Retinal pigment epithelial cell (primary cell): ENCODE measurements around the gene KCNJ10.
"Not testable (repeated sequence)": the region's sequence is repeated elsewhere in the genome, so short reads cannot be mapped to it uniquely, and the experiment has no call there.

ENCODE experiments used
- DNase-seq: peaks from one replicate; pipeline ENCODE4 v3.0.0-alpha.2; 2010; ENCODE audit warnings: low read depth
- H3K4me3 ChIP-seq: 2 replicates; pipeline ENCODE4 v1.5.1; 2011; ENCODE audit warnings: mild to moderate bottlenecking, low read length, control low read depth, moderate library complexity
- CTCF ChIP-seq: conservative IDR thresholded peaks from 2 replicates; pipeline ENCODE4 v1.5.1; 2011; ENCODE audit warnings: low read depth, low read length, control low read depth, inconsistent platforms

Gene KCNJ10

GRCh38 chr1:160053548-160054365, 16.2 kb downstream of the KCNJ10 start:
- no peak overlapping the region for H3K4me3 ChIP-seq
- TF ChIP-seq CTCF: no peak
- no peak for DNase-seq

GRCh38 chr1:160052936-160053335, 17.0 kb downstream of the KCNJ10 start:
- no peak overlapping the region for H3K4me3 ChIP-seq
- TF ChIP-seq CTCF: no peak
- no peak for DNase-seq

GRCh38 chr1:160050619-160051018, 19.3 kb downstream of the KCNJ10 start:
- no peak overlapping the region for H3K4me3 ChIP-seq
- TF ChIP-seq CTCF: no peak
- no peak for DNase-seq

- DNase-seq, H3K4me3 ChIP-seq: not testable (repeated sequence)
Observed at GRCh38 chr1:160050182-160050581, 19.8 kb downstream of the KCNJ10 start.

GRCh38 chr1:160049101-160049500, 20.9 kb downstream of the KCNJ10 start:
- DNase-seq: no peak
- H3K4me3 ChIP-seq: no peak overlapping the region
- no peak for TF ChIP-seq CTCF

- DNase-seq: no peak
- no peak for TF ChIP-seq CTCF
- H3K4me3 ChIP-seq: no peak overlapping the region
Observed at GRCh38 chr1:160048335-160048734, 21.6 kb downstream of the KCNJ10 start.

GRCh38 chr1:160047111-160047991, 22.6 kb downstream of the KCNJ10 start:
- H3K4me3 ChIP-seq: no peak overlapping the region
- no peak for DNase-seq
- TF ChIP-seq CTCF: no peak
